ENCODE data around the gene SULT1E1.

DNA sequence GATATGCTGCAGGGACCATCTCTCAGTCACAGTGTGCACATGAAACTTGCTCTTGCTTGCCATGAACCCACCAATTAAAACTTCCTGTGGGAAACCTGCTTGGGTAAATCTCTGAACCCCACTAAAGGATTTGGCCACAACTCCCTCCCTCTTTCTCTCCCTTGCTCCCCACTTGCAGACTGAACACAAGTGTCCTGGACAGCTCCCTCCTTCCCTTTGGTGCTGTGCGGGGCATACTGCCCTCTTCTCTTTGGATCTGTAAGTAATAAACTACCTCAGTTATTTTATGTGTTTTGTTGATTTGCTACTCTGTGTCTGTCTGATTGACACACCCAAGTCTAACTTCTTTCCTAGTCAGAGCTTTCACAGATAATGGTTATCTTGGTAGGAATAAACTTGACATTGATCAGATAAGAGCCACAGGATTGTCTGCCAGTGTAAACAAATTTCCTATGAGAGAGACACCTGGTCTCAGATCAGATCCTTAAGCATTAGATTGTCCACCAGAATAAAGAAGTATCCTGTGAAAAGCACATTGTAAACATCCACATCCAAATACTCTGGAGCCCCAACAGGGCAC lies 41.8 kb downstream of the SULT1E1 start:
- TF ChIP-seq, protein P1, sequence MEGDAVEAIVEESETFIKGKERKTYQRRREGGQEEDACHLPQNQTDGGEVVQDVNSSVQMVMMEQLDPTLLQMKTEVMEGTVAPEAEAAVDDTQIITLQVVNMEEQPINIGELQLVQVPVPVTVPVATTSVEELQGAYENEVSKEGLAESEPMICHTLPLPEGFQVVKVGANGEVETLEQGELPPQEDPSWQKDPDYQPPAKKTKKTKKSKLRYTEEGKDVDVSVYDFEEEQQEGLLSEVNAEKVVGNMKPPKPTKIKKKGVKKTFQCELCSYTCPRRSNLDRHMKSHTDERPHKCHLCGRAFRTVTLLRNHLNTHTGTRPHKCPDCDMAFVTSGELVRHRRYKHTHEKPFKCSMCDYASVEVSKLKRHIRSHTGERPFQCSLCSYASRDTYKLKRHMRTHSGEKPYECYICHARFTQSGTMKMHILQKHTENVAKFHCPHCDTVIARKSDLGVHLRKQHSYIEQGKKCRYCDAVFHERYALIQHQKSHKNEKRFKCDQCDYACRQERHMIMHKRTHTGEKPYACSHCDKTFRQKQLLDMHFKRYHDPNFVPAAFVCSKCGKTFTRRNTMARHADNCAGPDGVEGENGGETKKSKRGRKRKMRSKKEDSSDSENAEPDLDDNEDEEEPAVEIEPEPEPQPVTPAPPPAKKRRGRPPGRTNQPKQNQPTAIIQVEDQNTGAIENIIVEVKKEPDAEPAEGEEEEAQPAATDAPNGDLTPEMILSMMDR (IDR thresholded peaks at IDR 0.05; ENCODE audit: insufficient read depth, low read length, poor library complexity, severe bottlenecking), result no peak
- TF ChIP-seq EZH2phosphoT487 (conservative IDR thresholded peaks at IDR 0.05; ENCODE audit: low read length), result no peak
